RCC 7860 (cell line): ENCODE results near the gene CCDC157.

Source experiments
- DNase-seq: peaks from one replicate; pipeline ENCODE4 v3.0.0-alpha.2; 2015; ENCODE audit warnings: low spot score
- FAIRE-seq: peaks from 2 replicates; lab custom pipeline; 2012; peaks lifted over from hg19 to GRCh38; lab: Jason Lieb, UNC

CCDC157 gene

GRCh38 chr22:30348809-30349208 lies 8.0 kb upstream of the CCDC157 start:
- no peak for DNase-seq
- no peak for FAIRE-seq

DNA sequence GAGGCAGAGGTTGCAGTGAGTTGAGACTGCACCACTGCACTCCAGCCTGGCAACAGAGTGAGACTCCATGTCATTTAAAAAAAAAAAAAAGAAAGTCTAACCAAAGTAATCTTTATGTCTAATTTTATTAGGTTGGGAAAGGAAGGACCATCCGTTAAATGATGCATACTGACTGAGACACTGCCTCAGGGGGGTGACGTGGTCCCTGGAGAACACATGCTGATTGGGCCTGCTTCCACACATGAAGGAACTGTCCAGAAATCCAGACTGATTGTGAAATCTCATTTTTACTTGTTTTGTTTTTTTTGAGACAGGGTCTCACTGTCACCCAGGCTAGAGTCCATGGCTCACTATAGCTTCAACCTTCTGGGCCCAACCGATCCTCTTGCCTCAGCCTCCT lies 5.6 kb upstream of the CCDC157 start:
- FAIRE-seq, result no peak
- no peak for DNase-seq

GRCh38 chr22:30354644-30355043 lies 2.2 kb upstream of the CCDC157 start:
- FAIRE-seq (no peak), DNase-seq (no peak)

DNA sequence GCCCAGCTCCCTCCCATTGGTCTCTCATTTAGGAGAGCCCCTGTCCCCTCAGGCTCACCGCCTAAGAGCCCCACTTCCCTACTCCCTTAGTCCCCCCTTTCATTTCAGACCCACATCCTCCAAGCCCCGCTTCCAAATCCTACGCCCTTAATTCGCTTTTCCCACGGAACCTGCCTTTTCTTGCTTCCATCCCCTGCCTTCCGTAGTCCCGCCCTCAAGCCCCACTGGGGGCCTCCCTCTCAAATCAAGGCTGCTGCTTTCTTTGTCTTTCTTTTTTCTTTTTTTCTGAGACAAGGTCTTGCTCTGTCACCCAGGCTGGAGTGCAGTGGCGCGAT lies 396 bp downstream of the CCDC157 start:
- DNase-seq (no peak), FAIRE-seq (no peak)

DNA sequence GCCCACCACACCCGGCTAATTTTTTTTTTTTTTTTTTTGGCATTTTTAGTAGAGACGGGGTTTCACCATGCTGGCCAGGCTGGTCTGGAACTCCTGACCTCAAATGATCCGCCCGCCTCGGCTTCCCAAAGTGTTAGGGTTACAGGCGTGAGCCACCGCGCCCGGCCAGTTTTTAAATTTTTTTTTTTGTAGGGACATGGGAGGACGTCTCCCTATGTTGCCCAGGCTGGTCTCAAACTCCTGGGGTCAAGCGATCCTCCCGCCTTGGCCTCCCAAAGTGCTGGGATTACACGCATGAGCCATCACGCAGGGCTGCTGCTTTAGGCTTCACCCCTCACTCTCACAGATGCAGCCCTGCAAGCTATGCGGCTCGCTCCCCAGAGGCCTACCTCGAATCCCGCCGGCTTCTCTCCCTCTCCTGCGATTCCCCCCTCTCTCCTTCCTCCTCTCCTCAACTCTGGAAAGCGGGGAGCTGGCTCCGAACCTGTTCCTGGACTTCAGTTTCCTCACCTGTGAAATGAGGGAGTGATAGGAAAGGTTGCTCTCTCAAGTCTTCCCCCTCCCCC lies 926 bp downstream of the CCDC157 start:
- DNase-seq (no peak), FAIRE-seq (no peak)

DNA sequence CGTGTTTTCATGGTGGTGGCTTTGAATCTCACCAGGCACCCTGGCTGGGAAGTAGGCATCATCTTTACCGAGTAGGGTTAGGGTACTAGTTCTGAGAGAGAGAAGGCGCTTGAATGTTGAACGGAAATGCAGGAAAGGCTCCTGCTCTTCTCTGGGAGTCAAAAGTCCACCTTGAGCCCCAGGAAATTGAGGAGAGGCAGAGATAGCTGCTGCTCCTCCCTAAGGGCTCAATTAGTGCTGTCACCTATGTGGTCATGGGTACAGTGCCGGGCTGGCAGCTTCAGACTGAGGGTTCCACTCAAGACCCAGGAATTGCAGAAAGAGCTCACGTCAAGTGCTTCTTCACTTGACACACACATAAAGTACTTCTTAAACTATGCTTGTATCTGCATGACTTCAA lies 1.7 kb downstream of the CCDC157 start:
- DNase-seq (no peak), FAIRE-seq (no peak)

DNA sequence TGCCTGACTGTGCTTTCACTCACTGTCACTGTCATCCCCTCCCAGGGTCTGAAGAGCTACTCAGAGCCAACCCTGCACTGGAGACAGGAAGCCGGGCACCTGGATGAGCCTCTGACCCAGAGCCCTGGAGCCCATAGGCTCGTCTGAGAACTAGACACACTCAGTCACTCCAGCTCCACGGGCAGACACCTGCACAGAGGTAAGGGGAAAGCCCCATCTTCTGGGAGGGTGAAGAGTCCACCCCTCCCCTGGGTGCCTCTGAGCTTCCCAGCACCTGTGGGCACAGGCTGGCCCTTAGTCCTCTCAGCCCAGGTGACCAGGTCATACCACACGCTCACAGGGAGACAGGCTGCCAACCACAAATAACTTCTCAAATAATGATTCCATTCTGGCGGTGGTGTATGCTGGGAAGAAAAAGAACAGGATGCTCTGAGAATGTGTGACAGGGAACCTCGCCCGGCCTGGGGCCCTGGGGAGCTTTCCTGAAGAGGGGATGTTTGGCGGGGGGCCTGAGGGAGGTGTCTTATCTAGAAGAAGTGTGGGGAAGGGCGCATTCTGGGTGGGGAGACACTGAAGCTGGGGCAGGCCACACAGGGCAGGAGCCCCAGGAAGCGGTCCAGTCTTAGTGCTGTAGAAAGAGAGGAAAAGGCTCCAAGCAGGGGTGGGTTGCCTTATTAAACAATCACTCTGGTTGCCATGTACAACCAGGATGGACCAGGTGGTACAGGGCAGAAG lies 5.3 kb downstream of the CCDC157 start:
- no peak for DNase-seq
- no peak for FAIRE-seq

- no peak for FAIRE-seq
Observed at GRCh38 chr22:30362651-30363281, 6.0 kb downstream of the CCDC157 start.

GRCh38 chr22:30365891-30366290 lies 9.1 kb downstream of the CCDC157 start:
- no peak for FAIRE-seq
- no peak for DNase-seq

More at GRCh38 chr22:30362651-30363281, 6.0 kb downstream of the CCDC157 start:
- DNase-seq, result no peak

- no peak for FAIRE-seq
- no peak for DNase-seq
Observed at GRCh38 chr22:30368420-30368819, 11.6 kb downstream of the CCDC157 start.

DNA sequence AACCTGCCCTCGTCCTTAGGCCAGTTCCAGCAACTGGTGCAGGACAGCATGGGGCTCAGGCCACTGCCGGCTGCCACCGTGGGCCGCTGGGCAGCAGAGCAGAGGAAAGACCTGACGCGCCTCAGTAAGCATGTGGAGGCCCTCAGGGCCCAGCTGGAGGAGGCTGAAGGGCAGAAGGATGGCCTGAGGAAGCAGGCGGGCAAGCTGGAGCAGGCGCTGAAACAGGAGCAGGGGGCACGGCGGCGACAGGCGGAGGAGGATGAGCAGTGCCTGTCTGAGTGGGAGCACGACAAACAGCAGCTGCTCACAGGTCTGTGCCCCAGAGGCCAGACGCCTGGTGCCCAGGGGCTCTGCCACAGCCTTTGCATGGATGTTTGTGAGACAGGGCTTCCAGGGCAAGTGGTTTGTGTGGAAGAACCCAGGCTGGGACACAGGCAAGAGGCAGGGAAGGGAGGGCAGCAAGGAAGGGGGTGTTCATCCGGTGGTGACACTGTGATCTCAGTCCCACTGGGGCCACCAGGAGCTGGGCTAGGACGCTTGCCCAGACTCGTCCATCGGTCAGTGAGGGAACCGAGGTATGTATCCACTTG lies 13.9 kb downstream of the CCDC157 start:
- DNase-seq (no peak), FAIRE-seq (no peak)

DNA sequence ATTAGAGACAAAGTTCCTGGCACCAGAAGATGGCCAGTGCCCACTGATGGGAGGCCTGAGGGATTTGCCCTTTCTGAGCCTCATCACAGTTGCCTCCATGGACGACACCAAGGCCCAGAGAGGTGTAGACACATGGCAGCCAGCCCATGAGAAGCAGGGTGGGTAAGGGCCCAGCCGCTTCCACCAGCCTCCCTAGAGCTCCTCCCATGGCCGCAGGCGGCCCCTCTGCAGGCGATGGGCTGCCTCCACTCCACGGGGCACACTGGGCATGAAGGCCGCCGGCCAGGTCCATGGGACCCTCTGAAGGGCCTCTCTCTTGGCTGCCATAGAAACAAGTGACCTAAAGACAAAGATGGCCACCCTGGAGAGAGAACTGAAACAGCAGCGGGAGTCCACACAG lies 14.5 kb downstream of the CCDC157 start:
- FAIRE-seq (no peak), DNase-seq (no peak)

GRCh38 chr22:30371981-30372380 lies 15.2 kb downstream of the CCDC157 start:
- DNase-seq, result no peak
- no peak for FAIRE-seq

GRCh38 chr22:30372915-30373314 lies 16.1 kb downstream of the CCDC157 start:
- no peak for FAIRE-seq

DNA sequence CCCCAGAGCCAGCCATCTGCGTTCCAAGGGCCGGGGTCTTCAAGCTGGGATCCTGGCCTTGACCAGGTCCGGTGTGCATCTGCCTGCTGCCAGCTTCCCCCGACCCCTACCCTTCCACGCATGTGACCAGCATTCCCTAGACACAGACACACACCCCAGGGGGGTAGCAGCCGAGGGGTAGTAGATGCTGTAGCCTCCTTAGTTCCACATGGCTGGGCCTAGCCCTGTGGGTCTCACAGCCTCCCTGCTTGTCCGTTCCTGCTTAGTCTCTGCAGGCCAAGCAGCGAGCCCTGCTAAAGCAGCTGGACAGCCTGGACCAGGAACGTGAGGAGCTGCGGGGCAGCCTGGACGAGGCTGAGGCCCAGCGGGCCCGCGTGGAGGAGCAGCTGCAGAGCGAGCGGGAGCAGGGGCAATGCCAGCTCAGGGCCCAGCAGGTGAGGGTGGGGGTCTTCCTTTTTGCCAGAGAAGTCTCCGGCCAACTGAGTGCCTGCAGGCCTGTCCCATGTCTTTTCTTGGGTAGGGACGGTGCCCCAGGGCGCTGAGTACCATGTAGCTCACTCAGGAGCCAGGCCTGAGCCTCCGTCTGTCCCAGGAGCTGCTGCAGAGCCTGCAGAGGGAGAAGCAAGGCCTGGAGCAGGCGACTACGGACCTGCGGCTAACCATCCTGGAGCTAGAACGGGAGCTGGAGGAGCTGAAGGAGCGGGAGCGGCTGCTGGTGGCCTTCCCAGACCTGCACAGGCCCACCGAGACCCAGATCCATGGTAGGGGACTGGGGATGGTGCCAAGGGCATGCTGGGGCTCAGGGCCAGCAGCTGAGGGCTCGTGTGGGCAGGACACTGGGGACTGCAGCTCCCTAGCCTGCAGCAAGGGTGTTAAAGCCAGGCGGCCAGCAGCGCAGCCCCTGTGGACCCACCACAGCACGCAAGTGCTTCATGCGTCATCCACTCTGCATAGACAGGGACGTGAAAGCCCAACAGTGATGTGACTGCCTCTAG lies 16.8 kb downstream of the CCDC157 start:
- no peak for DNase-seq
- no peak for FAIRE-seq

More at GRCh38 chr22:30372915-30373314, 16.1 kb downstream of the CCDC157 start:
- no peak for DNase-seq

- FAIRE-seq (no peak), DNase-seq (no peak)
Observed at GRCh38 chr22:30375312-30375849, 18.6 kb downstream of the CCDC157 start.

DNA sequence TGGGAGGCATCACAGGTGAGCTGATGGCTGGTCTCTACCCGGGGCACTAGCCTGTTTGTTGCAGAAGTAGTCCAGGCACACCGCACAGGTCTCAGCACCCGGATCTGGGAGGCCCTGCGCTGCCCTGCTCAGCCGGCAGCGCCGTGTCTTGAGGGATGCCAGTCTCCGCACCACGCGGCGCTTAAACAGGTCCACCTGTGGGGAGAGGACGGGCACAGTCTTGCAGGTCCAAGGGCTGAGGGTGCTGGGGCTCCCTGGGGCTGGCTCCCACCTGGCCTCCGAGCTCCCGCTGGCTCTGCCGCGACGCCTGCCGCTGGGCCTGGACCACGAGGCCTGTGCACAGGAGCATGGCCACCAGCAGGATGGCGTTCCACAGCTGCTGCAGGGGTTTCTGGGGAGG lies 23.2 kb downstream of the CCDC157 start:
- DNase-seq (no peak), FAIRE-seq (no peak)

GRCh38 chr22:30381264-30381663 lies 24.5 kb downstream of the CCDC157 start:
- FAIRE-seq (no peak), DNase-seq (no peak)

- no peak for FAIRE-seq
Observed at GRCh38 chr22:30382340-30382739, 25.5 kb downstream of the CCDC157 start.

GRCh38 chr22:30383061-30383460 lies 26.3 kb downstream of the CCDC157 start:
- DNase-seq, result no peak
- no peak for FAIRE-seq

More at GRCh38 chr22:30382340-30382739, 25.5 kb downstream of the CCDC157 start:
- DNase-seq, result no peak
